ENCODE data around the gene LRRC58. TPM values are rescaled to one million over a fixed set of nuclear protein-coding genes. Genes with fewer than 3 reads are reported as not detected.
"Not testable (repeated sequence)": the region's sequence is repeated elsewhere in the genome, so short reads cannot be mapped to it uniquely, and the experiment has no call there.

LRRC58 gene
- total RNA-seq, 1 experiment from 2014 or later: 29.5 TPM

GRCh38 chr3:120381503-120381902 is 32.3 kb upstream of the LRRC58 start:
- in situ Hi-C loops (cut with HindIII; ENCODE audit: low pct_unique_long_range_greater_than_20kb, low sequenced_read_pairs): no loop called here
- ChIA-PET CTCF (no interaction called here), POLR2A (no interaction called here)
- BruUV-seq (replicated peaks): no TSS peak
- ATAC-seq (no peak), DNase-seq (ENCODE audit: low read depth, low spot score) (no peak)
- intact Hi-C loops (cut with micrococcal nuclease; ENCODE audit: unreplicated experiment): no loop called here
- Histone ChIP-seq H3K4me3 (ENCODE audit: low read depth in 2 of 2, low read length in 2 of 2) (no peak overlapping the region), H3K4me1 (ENCODE audit: control insufficient read depth, insufficient read depth, low read length) (no peaks in the 10 kb centered on the region), H3K36me3 (ENCODE audit: control insufficient read depth, insufficient read depth, low read length) (no peaks in the 10 kb centered on the region), H3K9me3 (ENCODE audit: control insufficient read depth, insufficient read depth, low read depth, low read length) (no peaks in the 10 kb centered on the region), H3K27ac (ENCODE audit: low read length) (no peak overlapping the region), H3K27me3 (ENCODE audit: control insufficient read depth, insufficient read depth, low read length) (no peaks in the 10 kb centered on the region; the same call in 1 of the 2 replicates)
- TF ChIP-seq SIN3A (IDR thresholded peaks at IDR 0.05; ENCODE audit: borderline replicate concordance, insufficient read depth, low read depth, low read length): no peak

- in situ Hi-C loops (cut with HindIII; ENCODE audit: low pct_unique_long_range_greater_than_20kb, low sequenced_read_pairs); CTCF ChIA-PET; H3K4me3 ChIP-seq (ENCODE audit: low read depth in 2 of 2, low read length in 2 of 2); intact Hi-C loops (cut with micrococcal nuclease; ENCODE audit: unreplicated experiment); H3K9me3 ChIP-seq (ENCODE audit: control insufficient read depth, insufficient read depth, low read depth, low read length); H3K27ac ChIP-seq (ENCODE audit: low read length); H3K27me3 ChIP-seq (ENCODE audit: control insufficient read depth, insufficient read depth, low read length); BruUV-seq (replicated peaks); ATAC-seq; H3K36me3 ChIP-seq (ENCODE audit: control insufficient read depth, insufficient read depth, low read length); H3K4me1 ChIP-seq (ENCODE audit: control insufficient read depth, insufficient read depth, low read length); POLR2A ChIA-PET; DNase-seq (ENCODE audit: low read depth, low spot score): not testable (repeated sequence)
These were observed 28.8 kb upstream of the LRRC58 start for GRCh38 chr3:120377948-120378347.

- H3K27ac ChIP-seq (ENCODE audit: low read length): no peak overlapping the region
- no peak overlapping the region for H3K4me3 ChIP-seq (ENCODE audit: low read depth in 2 of 2, low read length in 2 of 2)
- no TSS peak for BruUV-seq (replicated peaks)
- H3K4me1 ChIP-seq (ENCODE audit: control insufficient read depth, insufficient read depth, low read length): no peaks in the 10 kb centered on the region
- POLR2A ChIA-PET: no interaction called here
- H3K9me3 ChIP-seq (ENCODE audit: control insufficient read depth, insufficient read depth, low read depth, low read length): no peaks in the 10 kb centered on the region
- CTCF ChIA-PET: no interaction called here
- no peak for TF ChIP-seq POLR2AphosphoS5 (IDR thresholded peaks at IDR 0.05; ENCODE audit: low read depth, low read length)
- TF ChIP-seq CTCF (IDR thresholded peaks at IDR 0.05): no peak
- TF ChIP-seq SIN3A (IDR thresholded peaks at IDR 0.05; ENCODE audit: borderline replicate concordance, insufficient read depth, low read depth, low read length): no peak
- no peak for TF ChIP-seq TCF7L2 (IDR thresholded peaks at IDR 0.05; ENCODE audit: low read depth, low read length)
- DNase-seq (ENCODE audit: low read depth, low spot score) (no peak), ATAC-seq (no peak)
- no peaks in the 10 kb centered on the region for H3K36me3 ChIP-seq (ENCODE audit: control insufficient read depth, insufficient read depth, low read length)
- intact Hi-C loops (cut with micrococcal nuclease; ENCODE audit: unreplicated experiment): no loop called here
- in situ Hi-C loops (cut with HindIII; ENCODE audit: low pct_unique_long_range_greater_than_20kb, low sequenced_read_pairs): no loop called here
- H3K27me3 ChIP-seq (ENCODE audit: control insufficient read depth, insufficient read depth, low read length): peaks cover 29% of the 10 kb centered on the region
These were observed 21.3 kb upstream of the LRRC58 start for GRCh38 chr3:120370463-120370862.

GRCh38 chr3:120369037-120369467 is 19.9 kb upstream of the LRRC58 start:
- TF ChIP-seq TCF7L2 (IDR thresholded peaks at IDR 0.05; ENCODE audit: low read depth, low read length) (no peak), REST (IDR thresholded peaks at IDR 0.05; ENCODE audit: insufficient read depth in 1 of 2, low read depth in 2 of 2, low read length in 1 of 2) (no peak), CTCF (IDR thresholded peaks at IDR 0.05) (no peak), SIN3A (IDR thresholded peaks at IDR 0.05; ENCODE audit: borderline replicate concordance, insufficient read depth, low read depth, low read length) (no peak), POLR2AphosphoS5 (IDR thresholded peaks at IDR 0.05; ENCODE audit: low read depth, low read length) (no peak)
- no peak overlapping the region for H3K4me3 ChIP-seq (ENCODE audit: low read depth in 2 of 2, low read length in 2 of 2)
- peaks cover 38% of the 10 kb centered on the region for H3K27me3 ChIP-seq (ENCODE audit: control insufficient read depth, insufficient read depth, low read length)
- no peak overlapping the region for H3K27ac ChIP-seq (ENCODE audit: low read length)
- ATAC-seq: no peak
- CTCF ChIA-PET: no interaction called here
- in situ Hi-C loops (cut with HindIII; ENCODE audit: low pct_unique_long_range_greater_than_20kb, low sequenced_read_pairs): no loop called here
- no peak for DNase-seq (ENCODE audit: low read depth, low spot score)
- no peaks in the 10 kb centered on the region for H3K4me1 ChIP-seq (ENCODE audit: control insufficient read depth, insufficient read depth, low read length)
- intact Hi-C loops (cut with micrococcal nuclease; ENCODE audit: unreplicated experiment): no loop called here
- POLR2A ChIA-PET: no interaction called here
- H3K9me3 ChIP-seq (ENCODE audit: control insufficient read depth, insufficient read depth, low read depth, low read length): no peaks in the 10 kb centered on the region
- BruUV-seq (replicated peaks): no TSS peak
- no peaks in the 10 kb centered on the region for H3K36me3 ChIP-seq (ENCODE audit: control insufficient read depth, insufficient read depth, low read length)
